ENCODE data around the gene CHST14.

Gene CHST14

DNA sequence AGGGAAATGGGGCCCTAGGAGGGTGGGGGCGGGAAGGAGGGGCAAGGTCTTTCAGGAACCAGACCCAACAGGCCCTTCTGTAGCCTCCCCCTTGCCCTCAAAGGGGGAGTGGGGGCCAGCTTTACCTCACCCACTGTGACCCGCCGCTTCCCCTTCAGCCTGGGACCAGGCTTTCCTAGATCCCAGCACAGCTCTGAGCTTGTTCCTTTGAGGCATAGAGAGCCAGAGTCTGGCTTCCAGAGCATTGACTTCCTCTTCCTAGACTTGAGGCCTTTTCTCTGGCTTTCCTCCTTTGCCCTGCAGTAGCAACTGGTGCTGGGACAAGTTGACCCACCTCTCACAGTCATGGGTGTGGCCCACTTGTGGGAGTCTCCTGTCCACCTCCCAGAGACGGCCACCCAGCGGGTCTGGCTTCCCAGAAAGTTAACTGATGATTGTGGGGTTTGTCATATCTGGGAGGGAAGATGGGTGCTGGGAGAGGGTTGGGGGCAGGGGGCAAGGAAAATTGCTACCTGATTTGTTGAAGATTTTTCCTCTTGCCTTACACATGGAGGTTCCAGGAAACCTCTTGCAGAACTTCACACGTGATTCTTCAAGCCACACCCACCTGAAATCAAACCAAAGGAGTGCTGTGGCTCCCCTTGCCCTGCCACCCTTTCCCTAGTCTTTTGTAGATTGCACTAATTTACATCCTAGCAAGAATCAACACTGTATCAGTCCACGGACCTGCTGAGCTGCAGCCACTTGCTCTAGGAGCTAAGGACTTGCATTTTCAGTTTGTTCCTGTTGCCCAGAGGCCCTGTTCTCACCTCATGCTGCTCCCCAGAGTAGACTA lies 4.1 kb upstream of the CHST14 start:
- no peak for TF ChIP-seq ZFX (IDR thresholded peaks at IDR 0.05; ENCODE audit: borderline replicate concordance)
- TF ChIP-seq, protein P1, sequence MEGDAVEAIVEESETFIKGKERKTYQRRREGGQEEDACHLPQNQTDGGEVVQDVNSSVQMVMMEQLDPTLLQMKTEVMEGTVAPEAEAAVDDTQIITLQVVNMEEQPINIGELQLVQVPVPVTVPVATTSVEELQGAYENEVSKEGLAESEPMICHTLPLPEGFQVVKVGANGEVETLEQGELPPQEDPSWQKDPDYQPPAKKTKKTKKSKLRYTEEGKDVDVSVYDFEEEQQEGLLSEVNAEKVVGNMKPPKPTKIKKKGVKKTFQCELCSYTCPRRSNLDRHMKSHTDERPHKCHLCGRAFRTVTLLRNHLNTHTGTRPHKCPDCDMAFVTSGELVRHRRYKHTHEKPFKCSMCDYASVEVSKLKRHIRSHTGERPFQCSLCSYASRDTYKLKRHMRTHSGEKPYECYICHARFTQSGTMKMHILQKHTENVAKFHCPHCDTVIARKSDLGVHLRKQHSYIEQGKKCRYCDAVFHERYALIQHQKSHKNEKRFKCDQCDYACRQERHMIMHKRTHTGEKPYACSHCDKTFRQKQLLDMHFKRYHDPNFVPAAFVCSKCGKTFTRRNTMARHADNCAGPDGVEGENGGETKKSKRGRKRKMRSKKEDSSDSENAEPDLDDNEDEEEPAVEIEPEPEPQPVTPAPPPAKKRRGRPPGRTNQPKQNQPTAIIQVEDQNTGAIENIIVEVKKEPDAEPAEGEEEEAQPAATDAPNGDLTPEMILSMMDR (IDR thresholded peaks at IDR 0.05) = no peak
- no peak overlapping the region for H3K27ac ChIP-seq

DNA sequence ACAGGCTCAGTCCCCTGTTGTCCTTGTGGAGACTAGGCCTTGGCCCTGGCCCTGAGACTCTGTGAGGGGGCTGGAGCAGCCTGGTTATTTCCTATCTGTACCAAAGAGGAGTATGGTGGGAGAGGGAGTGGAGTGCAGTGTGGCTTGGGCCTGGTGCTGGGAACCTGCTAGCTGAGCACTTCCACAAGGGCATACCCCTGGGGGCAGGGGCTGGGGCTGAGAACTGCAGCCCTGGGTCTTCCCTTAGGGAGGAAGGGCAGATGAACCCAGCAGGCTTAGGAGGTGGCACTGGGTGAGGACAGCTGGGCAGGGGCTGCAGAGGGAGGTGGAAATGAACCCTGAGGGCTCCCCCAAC lies 3.5 kb upstream of the CHST14 start:
- no peak for TF ChIP-seq ZFX (IDR thresholded peaks at IDR 0.05; ENCODE audit: borderline replicate concordance)
- TF ChIP-seq, protein P1 (IDR thresholded peaks at IDR 0.05) = no peak

DNA sequence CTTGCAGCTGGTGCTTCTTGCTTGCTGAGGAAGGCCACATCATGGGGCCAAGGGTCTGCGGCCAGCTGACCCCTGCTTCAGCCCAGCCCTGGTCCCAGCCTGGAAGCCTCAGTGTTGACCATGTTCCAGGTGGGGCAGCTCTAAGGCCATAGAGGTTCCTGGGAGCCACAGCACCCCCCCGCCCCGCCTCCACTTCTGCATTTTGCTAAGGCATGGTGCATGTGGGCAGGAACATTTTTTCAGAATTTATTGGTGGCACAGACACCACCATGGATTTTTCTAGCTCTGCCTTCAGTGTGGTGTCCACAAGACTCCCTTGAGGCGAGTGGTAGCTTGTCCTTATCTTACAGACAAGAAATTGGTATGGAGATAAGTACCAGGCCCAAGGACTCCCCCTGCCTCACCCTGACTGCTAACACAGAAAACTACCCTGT lies 1.9 kb upstream of the CHST14 start:
- TF ChIP-seq, protein P1 (IDR thresholded peaks at IDR 0.05) = no peak
- no peak for TF ChIP-seq ZFX (IDR thresholded peaks at IDR 0.05; ENCODE audit: borderline replicate concordance)
- peak overlapping the region; percentile 74; the same call in 1 of the 2 replicates for H3K27ac ChIP-seq

More for the DNA sequence above, 3.5 kb upstream of the CHST14 start:
- H3K27ac ChIP-seq = no peak overlapping the region

DNA sequence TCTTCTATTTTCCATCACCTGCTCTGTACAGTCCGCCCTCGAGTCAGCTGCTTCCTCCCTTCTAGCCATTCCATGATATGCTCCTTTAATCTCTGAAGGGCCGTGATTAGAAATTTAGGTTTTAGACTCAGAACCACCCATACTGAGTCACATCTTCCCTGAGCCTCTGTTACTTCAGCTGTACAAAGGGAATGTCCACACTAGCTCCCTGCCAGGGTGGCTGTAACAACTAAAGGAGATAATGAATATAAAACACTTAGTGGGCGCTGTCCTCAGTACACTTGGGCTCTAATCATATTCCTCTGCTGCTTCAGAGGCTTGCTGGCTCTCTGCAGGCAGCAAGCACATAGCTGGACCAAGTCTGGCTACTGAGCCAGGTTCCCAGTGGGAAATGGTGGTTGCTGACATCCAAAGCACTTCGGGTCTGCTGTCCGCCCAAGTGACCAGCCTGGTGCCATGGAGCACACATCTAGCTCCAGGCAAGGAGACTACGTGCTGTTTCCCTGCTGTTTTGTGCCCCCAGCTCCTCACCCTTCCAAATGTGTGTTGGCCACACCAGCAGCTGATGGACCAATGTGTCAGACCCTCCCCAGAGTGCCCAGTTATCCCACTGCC lies 901 bp upstream of the CHST14 start:
- peak overlapping the region; percentile 74 for H3K27ac ChIP-seq
- TF ChIP-seq, protein P1 (IDR thresholded peaks at IDR 0.05) = no peak
- TF ChIP-seq ZFX (IDR thresholded peaks at IDR 0.05; ENCODE audit: borderline replicate concordance) = no peak

GRCh38 chr15:40471105-40471807 lies 472 bp downstream of the CHST14 start:
- no peak for TF ChIP-seq ZFX (IDR thresholded peaks at IDR 0.05; ENCODE audit: borderline replicate concordance)
- TF ChIP-seq, protein P1 (IDR thresholded peaks at IDR 0.05) = no peak
- peak overlapping the region; percentile 74 for H3K27ac ChIP-seq

GRCh38 chr15:40471808-40472150 lies 995 bp downstream of the CHST14 start:
- TF ChIP-seq, protein P1 (IDR thresholded peaks at IDR 0.05) = no peak
- no peak for TF ChIP-seq ZFX (IDR thresholded peaks at IDR 0.05; ENCODE audit: borderline replicate concordance)
- H3K27ac ChIP-seq = peak overlapping the region; percentile 74

Data from 22Rv1 (cell line).